Neural cell (in vitro differentiated cells): ENCODE measurements around the gene THADA.

ENCODE experiments used
- EP300 ChIP-seq: fragments of 450-650 bp; conservative IDR thresholded peaks from 2 replicates; pipeline ENCODE4 v1.6.1; 2014; ENCODE audit warnings: antibody characterized with exemption, mild to moderate bottlenecking, moderate library complexity; ENCODE audit not compliant: poor library complexity, severe bottlenecking
- EZH2 ChIP-seq: fragments of 200-600, 300-800 bp; shearing (Covaris generic), sonication (generic); IDR thresholded peaks from 2 replicates; pipeline ENCODE4 v1.6.1; 2014; ENCODE audit warnings: antibody characterized with exemption, low read length, borderline replicate concordance, mild to moderate bottlenecking; ENCODE audit not compliant: insufficient read depth, poor library complexity, severe bottlenecking
- MXI1 ChIP-seq: fragments of 450-650 bp; conservative IDR thresholded peaks from 2 replicates; pipeline ENCODE4 v1.6.1; 2014; ENCODE audit warnings: antibody characterized with exemption, mild to moderate bottlenecking; ENCODE audit not compliant: poor library complexity, severe bottlenecking
- POLR2AphosphoS5 ChIP-seq: IDR thresholded peaks from 2 replicates; pipeline ENCODE4 v1.6.1; 2012
- RAD21 ChIP-seq: fragments of 450-650 bp; conservative IDR thresholded peaks from 2 replicates; pipeline ENCODE4 v1.6.1; 2014; ENCODE audit warnings: antibody characterized with exemption, mild to moderate bottlenecking, moderate library complexity
- TAF1 ChIP-seq: IDR thresholded peaks from 2 replicates; pipeline ENCODE4 v1.6.1; 2012; ENCODE audit warnings: low read depth
- TF ChIP-seq, protein P1 (sequence below): fragments of 450-650 bp; IDR thresholded peaks from 2 replicates; pipeline ENCODE4 v1.5.1; 2014; ENCODE audit warnings: antibody characterized with exemption, mild to moderate bottlenecking, moderate library complexity; ENCODE audit not compliant: poor library complexity, severe bottlenecking
- TF ChIP-seq, protein P2 (sequence below): IDR thresholded peaks from 2 replicates; pipeline ENCODE4 v1.6.1; 2012; ENCODE audit warnings: borderline replicate concordance

DNA sequence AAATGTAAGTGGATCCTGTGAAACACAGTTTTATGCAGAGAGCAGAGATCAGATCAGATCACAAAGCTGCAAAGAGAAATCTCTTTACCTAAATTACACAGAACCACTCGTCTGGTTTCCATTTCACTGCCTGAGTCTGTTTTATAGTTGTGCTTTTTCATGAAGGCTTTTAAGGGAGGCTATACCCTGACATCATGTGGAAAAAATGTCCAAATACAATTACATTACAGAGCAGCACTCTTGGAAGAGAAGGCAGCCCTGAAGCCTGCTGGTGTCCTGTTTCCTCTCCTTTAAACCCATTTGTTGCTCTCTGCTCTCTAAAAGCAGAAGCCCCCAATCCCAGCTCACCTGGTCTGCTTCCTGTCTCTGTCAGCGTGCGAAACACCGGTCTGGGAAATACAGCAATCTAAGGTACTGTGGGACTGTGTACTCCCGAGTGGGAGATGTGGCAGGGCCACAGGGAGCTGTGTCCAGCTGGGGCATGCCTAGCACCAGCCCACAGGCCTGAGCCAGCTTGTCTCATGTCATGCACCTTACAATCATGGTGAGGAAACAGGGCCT lies 344.6 kb downstream of the THADA start:
- TF ChIP-seq, protein P1, sequence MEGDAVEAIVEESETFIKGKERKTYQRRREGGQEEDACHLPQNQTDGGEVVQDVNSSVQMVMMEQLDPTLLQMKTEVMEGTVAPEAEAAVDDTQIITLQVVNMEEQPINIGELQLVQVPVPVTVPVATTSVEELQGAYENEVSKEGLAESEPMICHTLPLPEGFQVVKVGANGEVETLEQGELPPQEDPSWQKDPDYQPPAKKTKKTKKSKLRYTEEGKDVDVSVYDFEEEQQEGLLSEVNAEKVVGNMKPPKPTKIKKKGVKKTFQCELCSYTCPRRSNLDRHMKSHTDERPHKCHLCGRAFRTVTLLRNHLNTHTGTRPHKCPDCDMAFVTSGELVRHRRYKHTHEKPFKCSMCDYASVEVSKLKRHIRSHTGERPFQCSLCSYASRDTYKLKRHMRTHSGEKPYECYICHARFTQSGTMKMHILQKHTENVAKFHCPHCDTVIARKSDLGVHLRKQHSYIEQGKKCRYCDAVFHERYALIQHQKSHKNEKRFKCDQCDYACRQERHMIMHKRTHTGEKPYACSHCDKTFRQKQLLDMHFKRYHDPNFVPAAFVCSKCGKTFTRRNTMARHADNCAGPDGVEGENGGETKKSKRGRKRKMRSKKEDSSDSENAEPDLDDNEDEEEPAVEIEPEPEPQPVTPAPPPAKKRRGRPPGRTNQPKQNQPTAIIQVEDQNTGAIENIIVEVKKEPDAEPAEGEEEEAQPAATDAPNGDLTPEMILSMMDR = no peak
- TF ChIP-seq TAF1 = no peak
- TF ChIP-seq POLR2AphosphoS5 = no peak
- TF ChIP-seq EP300 = no peak
- no peak for TF ChIP-seq RAD21
- TF ChIP-seq, protein P2, sequence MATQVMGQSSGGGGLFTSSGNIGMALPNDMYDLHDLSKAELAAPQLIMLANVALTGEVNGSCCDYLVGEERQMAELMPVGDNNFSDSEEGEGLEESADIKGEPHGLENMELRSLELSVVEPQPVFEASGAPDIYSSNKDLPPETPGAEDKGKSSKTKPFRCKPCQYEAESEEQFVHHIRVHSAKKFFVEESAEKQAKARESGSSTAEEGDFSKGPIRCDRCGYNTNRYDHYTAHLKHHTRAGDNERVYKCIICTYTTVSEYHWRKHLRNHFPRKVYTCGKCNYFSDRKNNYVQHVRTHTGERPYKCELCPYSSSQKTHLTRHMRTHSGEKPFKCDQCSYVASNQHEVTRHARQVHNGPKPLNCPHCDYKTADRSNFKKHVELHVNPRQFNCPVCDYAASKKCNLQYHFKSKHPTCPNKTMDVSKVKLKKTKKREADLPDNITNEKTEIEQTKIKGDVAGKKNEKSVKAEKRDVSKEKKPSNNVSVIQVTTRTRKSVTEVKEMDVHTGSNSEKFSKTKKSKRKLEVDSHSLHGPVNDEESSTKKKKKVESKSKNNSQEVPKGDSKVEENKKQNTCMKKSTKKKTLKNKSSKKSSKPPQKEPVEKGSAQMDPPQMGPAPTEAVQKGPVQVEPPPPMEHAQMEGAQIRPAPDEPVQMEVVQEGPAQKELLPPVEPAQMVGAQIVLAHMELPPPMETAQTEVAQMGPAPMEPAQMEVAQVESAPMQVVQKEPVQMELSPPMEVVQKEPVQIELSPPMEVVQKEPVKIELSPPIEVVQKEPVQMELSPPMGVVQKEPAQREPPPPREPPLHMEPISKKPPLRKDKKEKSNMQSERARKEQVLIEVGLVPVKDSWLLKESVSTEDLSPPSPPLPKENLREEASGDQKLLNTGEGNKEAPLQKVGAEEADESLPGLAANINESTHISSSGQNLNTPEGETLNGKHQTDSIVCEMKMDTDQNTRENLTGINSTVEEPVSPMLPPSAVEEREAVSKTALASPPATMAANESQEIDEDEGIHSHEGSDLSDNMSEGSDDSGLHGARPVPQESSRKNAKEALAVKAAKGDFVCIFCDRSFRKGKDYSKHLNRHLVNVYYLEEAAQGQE = no peak
- TF ChIP-seq EZH2 = no peak
- TF ChIP-seq MXI1 = no peak
